GM12801 (cell line): ENCODE data around the gene NECTIN1.

Experiments used
- CTCF ChIP-seq: IDR thresholded peaks from one replicate; pipeline ENCODE4 v1.5.1; 2011; ENCODE audit warnings: control low read depth; ENCODE audit not compliant: insufficient read length; ENCODE audit errors: extremely low read depth

Gene NECTIN1

DNA sequence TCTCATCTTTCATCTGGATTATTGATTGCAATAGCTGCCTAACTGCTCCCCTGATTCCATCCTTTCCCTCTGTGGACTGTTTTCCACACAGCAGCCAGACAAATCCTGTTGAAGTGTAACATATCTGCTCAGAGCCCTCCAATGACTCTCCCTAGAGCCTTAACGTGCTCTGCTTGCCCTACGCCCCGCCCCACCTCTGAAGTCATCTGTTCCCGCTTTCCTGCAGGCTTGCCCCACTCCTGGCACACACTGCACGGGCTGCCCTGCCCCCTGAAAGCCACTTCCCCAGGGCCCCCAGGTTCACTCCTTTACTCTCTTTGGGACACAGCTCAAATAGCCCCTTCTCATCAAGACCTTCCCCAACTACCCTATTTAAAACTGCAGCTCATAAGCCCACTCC is 59.5 kb downstream of the NECTIN1 start:
- no peak for TF ChIP-seq CTCF

DNA sequence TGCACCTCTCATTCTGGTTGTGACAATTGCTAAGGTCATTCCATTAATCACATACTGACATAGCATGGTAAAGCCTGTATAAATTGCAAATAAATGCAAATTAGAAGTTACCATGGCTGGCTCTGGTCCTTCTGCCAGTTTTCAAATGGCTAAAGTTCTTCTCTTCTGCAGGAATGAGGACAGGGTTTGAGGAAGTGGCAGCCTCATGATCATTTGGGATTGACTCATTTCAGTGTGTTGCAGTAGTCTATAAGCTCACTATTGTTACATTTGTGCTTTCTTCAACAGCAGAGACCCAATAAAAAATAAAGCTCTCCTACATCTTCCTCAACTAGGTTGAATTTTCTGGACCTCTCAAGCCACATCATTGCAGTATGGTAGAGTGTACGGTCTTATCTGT is 60.3 kb downstream of the NECTIN1 start:
- TF ChIP-seq CTCF: no peak

DNA sequence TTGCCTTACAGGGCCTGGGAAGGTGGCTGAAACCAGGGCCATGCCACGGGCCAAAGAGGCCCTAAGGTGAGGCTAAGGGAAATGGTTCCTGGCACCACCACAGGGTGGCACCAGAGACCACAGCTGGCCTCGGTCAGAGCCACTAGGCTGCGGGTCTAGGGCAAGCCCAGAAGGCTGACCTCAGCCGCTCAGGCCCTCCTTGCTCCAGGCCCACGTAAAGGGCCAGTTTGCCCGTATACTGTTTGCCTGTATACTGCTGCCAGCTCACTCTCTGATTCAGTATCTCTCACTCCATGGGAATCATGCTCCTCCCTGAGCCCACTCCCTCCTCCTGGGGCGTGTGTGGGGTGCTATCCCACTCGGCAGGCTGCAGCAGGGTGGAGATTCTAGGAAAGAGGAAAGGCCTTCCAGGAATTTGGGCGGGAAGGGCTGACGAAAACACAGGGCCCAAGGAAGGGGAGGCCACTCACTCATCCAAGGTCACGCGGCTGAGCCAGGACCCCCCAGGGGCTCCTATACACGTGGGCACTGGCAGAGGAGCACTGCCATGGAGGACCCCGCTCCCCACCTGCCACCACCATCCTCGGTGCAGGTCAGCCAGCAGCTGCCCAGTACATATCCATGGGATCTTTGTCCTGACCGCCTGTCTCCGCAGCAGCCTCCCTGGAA is 62.4 kb downstream of the NECTIN1 start:
- TF ChIP-seq CTCF: no peak

GRCh38 chr11:119666061-119666460 is 62.9 kb downstream of the NECTIN1 start:
- TF ChIP-seq CTCF: no peak

DNA sequence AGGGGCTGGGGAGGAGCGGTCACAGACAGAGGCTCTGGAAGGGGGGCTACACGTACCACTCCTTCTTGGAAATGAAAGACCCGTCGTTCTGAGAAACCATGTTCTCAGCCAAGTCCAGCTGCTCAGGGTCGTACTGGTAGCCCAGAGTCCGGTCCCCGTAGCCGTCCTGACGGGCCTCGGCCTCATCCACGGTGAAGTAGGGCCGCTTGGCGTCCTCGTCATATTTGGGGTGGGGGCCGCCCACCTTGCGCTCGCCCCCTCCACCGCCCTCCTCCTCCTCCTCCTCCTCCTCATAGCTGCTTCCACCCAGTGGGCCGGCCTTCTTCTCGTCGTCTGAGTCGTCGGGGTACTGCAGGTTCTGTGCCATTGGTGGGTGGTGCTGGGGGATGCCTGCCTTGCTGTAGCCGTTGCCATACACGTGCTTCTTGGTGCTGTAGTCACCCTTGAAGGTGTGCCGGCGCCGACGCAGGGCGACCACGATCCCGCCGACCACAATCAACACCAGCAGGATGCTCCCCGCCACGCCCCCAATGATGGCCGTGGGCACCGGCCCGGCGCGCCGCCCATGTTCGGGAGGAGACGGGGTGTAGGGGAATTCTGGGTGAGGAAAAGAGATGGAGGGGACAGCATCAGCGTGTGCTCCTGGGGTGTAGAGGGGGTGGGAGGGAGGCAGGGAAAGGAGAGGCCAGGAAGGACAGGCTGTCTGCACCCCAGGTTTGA is 64.1 kb downstream of the NECTIN1 start:
- TF ChIP-seq CTCF: no peak

GRCh38 chr11:119664063-119664572 is 64.9 kb downstream of the NECTIN1 start:
- no peak for TF ChIP-seq CTCF

DNA sequence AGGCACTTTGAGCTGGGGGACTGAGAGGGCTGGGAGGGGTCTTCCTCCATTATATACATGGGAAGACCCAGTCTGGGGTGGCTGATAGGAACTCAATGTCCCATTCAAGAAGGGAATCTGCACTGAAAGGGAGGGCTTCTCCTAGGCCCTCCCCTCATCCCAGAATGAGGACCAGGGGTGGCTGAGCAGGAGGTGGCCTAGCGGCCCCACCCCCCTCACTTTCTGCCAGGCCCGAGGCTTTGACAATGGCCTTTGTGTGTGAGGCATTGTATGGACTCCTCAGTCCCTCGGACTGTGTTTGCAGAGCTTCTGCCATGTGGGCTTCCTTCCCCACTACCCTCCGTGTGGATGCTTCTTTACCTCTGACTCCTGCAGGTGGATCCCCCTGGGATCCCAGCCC is 65.7 kb downstream of the NECTIN1 start:
- TF ChIP-seq CTCF: no peak
